H9 (cell line): ENCODE data around the gene ANKMY1. TPM values are rescaled to one million over a fixed set of nuclear protein-coding genes. Genes with fewer than 3 reads are reported as not detected.

ENCODE experiments used
- DNase-seq: peaks from one replicate; pipeline ENCODE4 v3.0.0-alpha.2; 2017
- H2AFZ ChIP-seq: one replicate; pipeline ENCODE4 v1.6.1; 2013; ENCODE audit warnings: mild to moderate bottlenecking, low read length, control low read depth, moderate library complexity
- H2AK5ac ChIP-seq: 2 replicates; pipeline ENCODE4 v1.6.1; 2013; ENCODE audit warnings: low read length, control low read depth, mixed read lengths; ENCODE audit not compliant: insufficient read length
- H2BK120ac ChIP-seq: one replicate; pipeline ENCODE4 v1.6.1; 2013; ENCODE audit warnings: low read depth, mild to moderate bottlenecking, low read length, control low read depth, inconsistent platforms; ENCODE audit not compliant: poor library complexity, severe bottlenecking
- H2BK12ac ChIP-seq: 2 replicates; pipeline ENCODE4 v1.6.1; 2013; ENCODE audit warnings: low read length, control low read depth, mixed read lengths, low read depth; ENCODE audit not compliant: insufficient read length
- H2BK15ac ChIP-seq: 2 replicates; pipeline ENCODE4 v1.6.1; 2013; ENCODE audit warnings: low read depth, low read length, control low read depth
- H2BK20ac ChIP-seq: one replicate; pipeline ENCODE4 v1.6.1; 2013; ENCODE audit warnings: low read depth, mild to moderate bottlenecking, low read length, control low read depth, inconsistent platforms; ENCODE audit not compliant: poor library complexity, severe bottlenecking
- H2BK5ac ChIP-seq: 2 replicates; pipeline ENCODE4 v1.6.1; 2013; ENCODE audit warnings: low read length, control low read depth, mixed read lengths; ENCODE audit not compliant: insufficient read length
- H3K14ac ChIP-seq: 2 replicates; pipeline ENCODE4 v1.6.1; 2013; ENCODE audit warnings: low read length, control low read depth; ENCODE audit not compliant: insufficient read depth
- H3K18ac ChIP-seq: 2 replicates; pipeline ENCODE4 v1.6.1; 2013; ENCODE audit warnings: low read depth, mild to moderate bottlenecking, mixed read lengths, low read length, control low read depth; ENCODE audit not compliant: insufficient read length
- H3K23ac ChIP-seq: 2 replicates; pipeline ENCODE4 v1.6.1; 2013; ENCODE audit warnings: low read length, control low read depth, mixed read lengths, low read depth; ENCODE audit not compliant: insufficient read length
- H3K23me2 ChIP-seq: 2 replicates; pipeline ENCODE4 v1.6.1; 2013; ENCODE audit warnings: low read depth, mild to moderate bottlenecking, mixed read lengths, low read length, control low read depth; ENCODE audit not compliant: insufficient read length, poor library complexity, severe bottlenecking
- H3K27ac ChIP-seq: 2 replicates; pipeline ENCODE4 v1.5.1; 2013; ENCODE audit warnings: low read length, control low read depth, mixed read lengths, low read depth; ENCODE audit not compliant: insufficient read length
- H3K27me3 ChIP-seq: 2 replicates; pipeline ENCODE4 v1.6.1; 2013; ENCODE audit warnings: low read length, control low read depth, inconsistent platforms; ENCODE audit not compliant: insufficient read depth
- H3K4ac ChIP-seq: 2 replicates; pipeline ENCODE4 v1.6.1; 2013; ENCODE audit warnings: low read depth, mild to moderate bottlenecking, control low read depth, inconsistent platforms, low read length, moderate library complexity
- H3K4me1 ChIP-seq: 2 replicates; pipeline ENCODE4 v1.6.1; 2013; ENCODE audit warnings: low read length, control low read depth, inconsistent platforms; ENCODE audit not compliant: insufficient read depth
- H3K4me2 ChIP-seq: 2 replicates; pipeline ENCODE4 v1.6.1; 2013; ENCODE audit warnings: low read length, control low read depth, mixed read lengths; ENCODE audit not compliant: insufficient read length, insufficient read depth
- H3K56ac ChIP-seq: 2 replicates; pipeline ENCODE4 v1.6.1; 2013; ENCODE audit warnings: low read depth, mild to moderate bottlenecking, mixed read lengths, low read length, control low read depth; ENCODE audit not compliant: insufficient read length
- H3K79me1 ChIP-seq: 2 replicates; pipeline ENCODE4 v1.6.1; 2013; ENCODE audit warnings: low read depth, mild to moderate bottlenecking, moderate library complexity, low read length, control low read depth, inconsistent platforms; ENCODE audit not compliant: insufficient read depth, poor library complexity, severe bottlenecking
- H3K79me2 ChIP-seq: 2 replicates; pipeline ENCODE4 v1.6.1; 2013; ENCODE audit warnings: low read length, control low read depth, inconsistent platforms; ENCODE audit not compliant: insufficient read depth
- H3K9ac ChIP-seq: 2 replicates; pipeline ENCODE4 v1.6.1; 2013; ENCODE audit warnings: low read length, control low read depth, mixed read lengths; ENCODE audit not compliant: insufficient read length; ENCODE audit errors: extremely low read depth
- H3K9me3 ChIP-seq: one replicate; pipeline ENCODE4 v1.6.1; 2013; ENCODE audit warnings: low read depth, low read length, inconsistent platforms; ENCODE audit not compliant: control insufficient read depth
- H3T11ph ChIP-seq: one replicate; pipeline ENCODE4 v1.6.1; 2013; ENCODE audit warnings: mild to moderate bottlenecking, low read length, control low read depth, inconsistent platforms
- H4K20me1 ChIP-seq: one replicate; pipeline ENCODE4 v1.6.1; 2013; ENCODE audit not compliant: control insufficient read depth, insufficient read length, insufficient read depth
- H4K5ac ChIP-seq: 2 replicates; pipeline ENCODE4 v1.6.1; 2013; ENCODE audit warnings: low read depth, mild to moderate bottlenecking, mixed read lengths, low read length, control low read depth; ENCODE audit not compliant: insufficient read length
- H4K8ac ChIP-seq: replicated peaks from 2 replicates; pipeline ENCODE4 v1.6.1; 2013; ENCODE audit warnings: low read length, control low read depth, mixed read lengths, low read depth; ENCODE audit not compliant: insufficient read length
- H4K91ac ChIP-seq: 2 replicates; pipeline ENCODE4 v1.6.1; 2013; ENCODE audit warnings: low read depth, mild to moderate bottlenecking, moderate library complexity, mixed read lengths, low read length, control low read depth; ENCODE audit not compliant: insufficient read length
- H3K27ac Mint-ChIP-seq, 3 experiments: 2 replicates in 2 of 3; 3 replicates in 1 of 3; pipeline ENCODE4 v1.8.0; 2020 to 2021; ENCODE audit warnings: mixed read lengths in 3 of 3, mild to moderate bottlenecking in 1 of 3, moderate library complexity in 1 of 3
- H3K27me3 Mint-ChIP-seq: 2 replicates; pipeline ENCODE4 v1.8.0; 2021; ENCODE audit warnings: low read depth, mild to moderate bottlenecking, moderate library complexity, mixed read lengths
- H3K36me3 Mint-ChIP-seq, 3 experiments: 2 replicates in 2 of 3; 3 replicates in 1 of 3; pipeline ENCODE4 v1.8.0; 2020 to 2021; ENCODE audit warnings: low read depth in 3 of 3, mixed read lengths in 3 of 3; ENCODE audit not compliant: insufficient read depth in 1 of 3
- H3K4me1 Mint-ChIP-seq, 2 experiments: 2 replicates each; pipeline ENCODE4 v1.8.0; 2020; ENCODE audit warnings: mixed read lengths in 2 of 2
- H3K4me3 Mint-ChIP-seq, 2 experiments: 2 replicates in 1 of 2; 3 replicates in 1 of 2; pipeline ENCODE4 v1.8.0; 2020 to 2021; ENCODE audit warnings: mild to moderate bottlenecking in 2 of 2, mixed read lengths in 2 of 2, moderate library complexity in 1 of 2
- H3K9me3 Mint-ChIP-seq, 2 experiments: 2 replicates in 1 of 2; 3 replicates in 1 of 2; pipeline ENCODE4 v1.8.0; 2020; ENCODE audit warnings: mild to moderate bottlenecking in 2 of 2, mixed read lengths in 2 of 2, moderate library complexity in 1 of 2
- CTCF ChIP-seq: fragments of 200-600 bp; sonication (generic); conservative IDR thresholded peaks from 3 replicates; pipeline ENCODE4 v1.8.0; 2021; ENCODE audit warnings: antibody characterized with exemption, mild to moderate bottlenecking
- WGBS: extraction: QIAGEN DNeasy Blood & Tissue Kit; methylation state at CpG from one replicate; pipeline ENCODE4 v1.1.7; 2013; ENCODE audit warnings: missing lambda C conversion rate, low lambda C conversion rate, mixed read lengths; ENCODE audit not compliant: insufficient read length; ENCODE audit errors: extremely low coverage; 5-methylcytosine and 5-hydroxymethylcytosine counted together
- total RNA-seq: library from RNA; stranded (reverse); gene quantifications from 2 replicates; pipeline ENCODE4 v1.2.1, GENCODE V29; 2021

The ANKMY1 gene
- total RNA-seq, 1 experiment from 2014 or later, result 13.7 TPM

- Histone ChIP-seq H3K27me3 (no peaks in the 10 kb centered on the region), H3K79me2 (peaks cover 11% of the 10 kb centered on the region; the same call in 1 of the 2 replicates), H2AK5ac (no peak overlapping the region), H3K23me2 (peaks cover 8% of the 10 kb centered on the region), H3K4me2 (no peak overlapping the region), H3T11ph (no peak overlapping the region), H3K9me3 (no peaks in the 10 kb centered on the region), H3K23ac (no peak overlapping the region), H2BK120ac (no peak overlapping the region), H3K18ac (no peak overlapping the region), H3K4ac (no peak overlapping the region), H3K9ac (no peak overlapping the region), H2BK15ac (no peak overlapping the region), H3K4me1 (peaks cover 7% of the 10 kb centered on the region; the same call in 1 of the 2 replicates), H2BK5ac (no peak overlapping the region), H4K8ac (no peak overlapping the region), H3K56ac (no peak overlapping the region), H3K27ac (no peak overlapping the region), H4K5ac (no peak overlapping the region), H3K14ac (no peak overlapping the region), H4K91ac (no peak overlapping the region), H2BK12ac (no peak overlapping the region), H2AFZ (no peak overlapping the region), H2BK20ac (no peak overlapping the region), H4K20me1 (no peaks in the 10 kb centered on the region), H3K79me1 (peaks cover 5% of the 10 kb centered on the region)
- no peak overlapping the region for H3K27ac Mint-ChIP-seq
- peaks cover 11 to 13% of the 10 kb centered on the region in 2 experiments for H3K4me1 Mint-ChIP-seq
- no CpG with 5 or more reads among the region's 13 CpGs for WGBS
- no peak overlapping the region for H3K4me3 Mint-ChIP-seq
- H3K9me3 Mint-ChIP-seq, result no peaks in the 10 kb centered on the region
- TF ChIP-seq CTCF, result no peak
- DNase-seq, result no peak
- H3K36me3 Mint-ChIP-seq, result peaks cover 12 to 30% (median 16%) of the 10 kb centered on the region in 3 experiments
- no peaks in the 10 kb centered on the region; the same call in 1 of the 2 replicates for H3K27me3 Mint-ChIP-seq
Observed at GRCh38 chr2:240591784-240592183, 34.0 kb upstream of the ANKMY1 start.
